NCI-H128 (cell line): ENCODE data around the gene RNPEPL1.
"Not testable (repeated sequence)": the region's sequence is repeated elsewhere in the genome, so short reads cannot be mapped to it uniquely, and the experiment has no call there.

Experiments
- DNase-seq: peaks from one replicate; lab custom pipeline; 2025; ENCODE audit not compliant: unreplicated experiment; lab: John Stamatoyannopoulos, UW

The RNPEPL1 gene

GRCh38 chr2:240538031-240538780, 30.1 kb upstream of the RNPEPL1 start:
- DNase-seq: no peak

GRCh38 chr2:240539101-240539500, 29.2 kb upstream of the RNPEPL1 start:
- DNase-seq: not testable (repeated sequence)

DNA sequence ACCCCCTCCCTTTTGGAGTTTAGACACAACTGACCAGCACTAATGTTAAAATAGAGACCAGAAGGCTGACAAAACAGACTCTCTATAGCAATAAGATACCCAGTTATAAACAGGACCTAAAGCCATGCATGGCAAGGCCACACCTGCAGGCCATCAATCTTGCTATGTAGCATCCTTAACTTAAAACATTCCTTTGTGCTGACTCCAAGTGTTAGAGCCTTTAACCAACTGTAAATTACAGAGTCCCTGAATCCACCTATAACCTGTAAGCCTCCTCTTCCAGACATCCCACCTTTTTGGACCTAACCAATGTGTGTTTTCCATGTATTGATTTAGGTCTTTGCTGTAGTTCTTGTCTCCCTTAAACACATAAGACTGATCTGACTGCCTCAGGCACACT, 28.4 kb upstream of the RNPEPL1 start:
- no peak for DNase-seq

DNA sequence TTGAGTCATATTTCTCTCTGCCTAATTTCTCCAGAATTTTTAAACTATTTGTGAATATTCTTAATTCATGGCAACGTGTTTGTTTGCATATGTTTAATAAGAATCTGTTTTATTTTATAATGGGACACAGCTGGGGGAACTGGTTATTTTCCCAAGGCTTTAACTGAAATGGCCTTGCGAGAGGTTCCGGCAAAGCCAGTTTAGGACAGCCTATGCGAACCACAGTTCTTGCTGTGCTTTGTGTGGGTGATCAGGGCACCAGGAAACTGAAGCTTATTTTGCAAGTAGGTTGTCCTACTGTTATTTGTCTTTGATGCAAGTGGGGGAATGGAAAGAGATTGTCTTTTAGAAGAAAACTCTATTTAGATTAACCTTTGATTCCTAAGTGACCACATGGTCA, 17.0 kb upstream of the RNPEPL1 start:
- DNase-seq: no peak

DNA sequence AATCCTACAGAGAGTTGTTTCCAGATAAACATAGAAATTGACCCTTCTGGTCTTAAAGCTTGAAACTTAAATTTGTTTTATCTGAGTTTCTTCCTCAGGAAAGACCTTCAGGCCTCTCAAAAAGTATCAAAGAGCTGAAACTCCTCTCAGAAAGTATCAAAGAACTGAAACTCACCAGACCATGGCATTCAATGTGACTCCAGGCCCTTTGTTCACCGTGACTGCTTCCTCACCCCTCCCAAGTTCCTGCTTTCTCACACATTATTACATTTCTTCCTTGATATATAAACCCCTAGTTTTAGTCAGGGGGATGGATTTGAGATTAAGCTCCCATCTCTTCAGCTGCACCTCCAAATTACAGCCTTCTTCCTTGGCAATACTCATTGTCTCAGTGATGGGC, 16.5 kb upstream of the RNPEPL1 start:
- DNase-seq: no peak

DNA sequence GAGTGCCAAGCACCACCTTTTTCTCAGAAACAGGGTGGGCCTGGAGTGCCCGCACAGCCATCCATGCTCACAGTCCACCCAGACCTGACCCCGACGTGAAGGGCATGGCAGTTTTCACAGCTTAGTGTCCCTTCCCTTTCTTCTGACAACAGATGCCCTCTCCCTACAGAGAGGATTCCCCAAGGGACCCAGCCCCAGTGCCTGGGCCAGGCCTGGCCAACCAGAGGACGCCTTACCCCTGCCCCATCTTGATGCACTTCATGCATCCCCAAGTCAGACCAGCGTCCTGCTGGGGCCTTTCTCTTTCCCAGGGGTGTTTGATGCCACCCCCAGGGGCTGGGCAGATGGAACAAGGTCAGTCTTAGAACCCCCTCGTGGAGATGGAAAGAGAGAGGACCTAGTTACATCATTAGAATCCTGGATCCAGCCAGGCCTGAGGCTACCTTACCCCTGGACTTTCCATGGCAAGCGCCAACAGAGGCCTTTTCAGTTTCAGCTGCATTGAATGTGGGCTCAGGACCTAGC, 14.3 kb upstream of the RNPEPL1 start:
- DNase-seq: no peak

GRCh38 chr2:240554767-240555493, 13.4 kb upstream of the RNPEPL1 start:
- no peak for DNase-seq

DNA sequence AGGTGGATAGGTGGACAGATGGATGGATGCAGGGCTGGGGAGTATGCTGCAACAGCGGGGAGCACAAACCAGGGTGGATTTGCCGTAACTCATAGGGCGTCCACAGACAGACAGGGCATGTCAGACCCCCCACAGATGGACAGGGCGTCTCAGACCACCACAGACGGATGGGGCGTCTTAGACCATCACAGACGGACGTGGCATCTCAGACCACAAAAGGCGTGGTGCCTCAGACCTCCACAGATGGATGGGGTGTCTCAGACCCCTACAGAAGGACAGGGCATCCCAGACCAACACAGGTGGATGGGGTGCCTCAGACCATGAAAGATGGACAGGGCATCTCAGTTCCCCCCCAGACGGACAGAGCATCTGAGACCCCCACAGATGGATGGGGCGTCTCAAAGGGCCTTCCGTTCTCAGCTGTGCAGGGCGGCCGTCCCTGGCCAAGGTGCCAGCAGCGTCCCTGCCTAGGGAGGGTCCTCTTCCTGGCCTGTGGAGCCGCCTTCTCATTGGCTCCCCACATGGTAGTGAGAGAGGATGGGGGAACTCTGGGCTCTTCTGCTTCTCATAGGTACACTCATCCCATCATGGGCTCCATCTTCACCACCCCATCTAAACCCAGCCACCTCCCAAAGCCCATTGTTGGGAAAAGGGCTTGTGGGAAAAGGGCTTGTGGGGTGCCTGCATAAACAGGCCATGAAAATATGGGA, 12.6 kb upstream of the RNPEPL1 start:
- no peak for DNase-seq

DNA sequence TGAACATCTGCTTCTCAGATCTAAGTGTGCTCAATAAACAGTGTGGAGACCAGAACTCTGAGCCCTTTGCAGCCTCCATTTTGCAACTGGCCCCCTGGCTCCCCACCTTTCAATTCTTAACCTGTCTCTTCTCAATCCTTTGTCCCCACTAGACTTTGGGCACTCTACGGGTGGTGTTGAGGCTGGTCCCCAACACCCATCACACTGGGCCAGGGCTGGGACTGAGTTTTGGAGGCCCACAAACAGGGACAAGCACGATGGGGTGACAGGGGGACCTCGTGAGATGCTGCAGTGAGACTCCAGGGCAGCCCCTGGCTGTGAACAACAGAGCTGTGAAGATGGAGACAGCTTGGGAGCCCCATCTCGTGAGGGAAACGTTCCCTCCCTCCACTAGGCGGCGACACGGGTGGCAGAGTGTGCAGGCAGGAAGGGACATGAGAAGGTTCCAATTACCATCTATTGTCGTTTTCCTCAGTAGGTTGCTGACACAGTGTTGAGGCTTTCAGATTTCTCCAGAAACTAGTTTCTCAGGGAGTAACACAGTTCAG, 11.7 kb upstream of the RNPEPL1 start:
- no peak for DNase-seq

GRCh38 chr2:240557101-240557751, 11.1 kb upstream of the RNPEPL1 start:
- DNase-seq: no peak

- no peak for DNase-seq
Measured at GRCh38 chr2:240557808-240558207, 10.5 kb upstream of the RNPEPL1 start, which contains the start of gene ANKMY1. Gene ANKMY1, minus strand, starts transcription at chr2:240557988. Its CDS starts 653 bp downstream, at chr2:240557335.

- DNase-seq: no peak
Measured at GRCh38 chr2:240558236-240558761, 10.0 kb upstream of the RNPEPL1 start.

- no peak for DNase-seq
Measured at GRCh38 chr2:240559286-240559685, 9.0 kb upstream of the RNPEPL1 start.

GRCh38 chr2:240560084-240560479, 8.2 kb upstream of the RNPEPL1 start, which contains the start of gene DUSP28:
Gene DUSP28, plus strand, starts transcription at chr2:240560357. Its CDS starts 328 bp downstream, at chr2:240560685.
- peak; percentile 47 for DNase-seq

- peak; percentile 94 for DNase-seq
Measured at GRCh38 chr2:240560480-240561324, 7.6 kb upstream of the RNPEPL1 start.

DNA sequence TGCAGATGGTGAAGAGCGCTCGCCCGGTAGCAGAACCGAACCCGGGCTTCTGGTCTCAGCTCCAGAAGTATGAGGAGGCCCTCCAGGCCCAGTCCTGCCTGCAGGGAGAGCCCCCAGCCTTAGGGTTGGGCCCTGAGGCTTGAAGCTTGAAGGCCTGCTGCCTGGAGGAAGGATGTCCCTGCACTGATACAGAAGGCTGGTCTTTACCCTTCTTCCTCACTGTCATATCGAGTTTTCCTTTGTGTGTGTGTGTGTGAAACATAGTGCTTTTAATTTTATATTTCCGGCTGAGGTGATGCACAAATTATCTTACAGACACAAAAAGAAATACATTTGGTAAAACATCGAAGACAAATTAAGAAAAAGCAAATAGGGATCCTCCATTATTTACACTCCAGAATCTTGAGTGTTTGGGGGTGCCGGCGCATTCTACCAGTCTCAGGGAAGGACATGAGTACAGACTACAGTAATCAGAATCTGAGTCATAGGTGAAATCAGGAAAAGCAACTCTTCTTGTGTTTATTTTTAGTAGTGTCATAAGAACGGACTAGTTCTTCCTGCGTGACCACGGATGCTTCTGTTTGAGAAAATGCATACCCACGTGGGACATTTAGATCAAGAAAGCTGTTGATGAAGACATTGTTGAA, 6.8 kb upstream of the RNPEPL1 start:
- no peak for DNase-seq

DNA sequence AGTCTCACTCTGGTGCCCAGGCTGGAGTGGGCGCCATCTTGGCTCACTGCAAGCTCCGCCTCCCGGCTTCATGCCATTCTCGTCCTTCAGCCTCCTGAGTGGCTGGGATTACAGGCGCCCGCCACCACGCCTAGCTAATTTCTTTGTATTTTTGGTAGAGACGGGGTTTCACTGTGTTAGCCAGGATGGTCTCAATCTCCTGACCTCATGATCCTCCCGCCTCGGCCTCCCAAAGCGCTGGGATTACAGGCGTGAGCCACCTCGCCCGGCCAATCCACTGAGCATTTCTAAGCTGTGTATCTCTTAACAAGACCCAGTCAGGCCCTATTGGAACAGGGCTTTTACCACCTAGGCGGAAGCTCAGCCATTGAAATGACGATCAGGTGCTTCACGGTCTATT, 5.1 kb upstream of the RNPEPL1 start:
- not testable (repeated sequence) for DNase-seq

GRCh38 chr2:240563951-240564560, 4.2 kb upstream of the RNPEPL1 start:
- no peak for DNase-seq
